Prostate gland (tissue), 2 donors: ENCODE measurements around the gene GAS6.

Experiments used
- CTCF ChIP-seq, 4 experiments: fragments of 200-600 bp in 2 of 4; fragments of 450-650 bp in 2 of 4; sonication (generic) in 2 of 4; IDR thresholded peaks; 1 replicate in 3 of 4; 2 replicates in 1 of 4; pipeline ENCODE4 v1.5.1; 2016 to 2019; ENCODE audit warnings: antibody characterized with exemption in 4 of 4, mild to moderate bottlenecking in 2 of 4, moderate library complexity in 2 of 4
- POLR2A ChIP-seq: fragments of 450-650 bp; IDR thresholded peaks from one replicate; pipeline ENCODE4 v1.6.1; 2016; ENCODE audit warnings: antibody characterized with exemption, mild to moderate bottlenecking
- POLR2AphosphoS5 ChIP-seq: sonication (generic); formaldehyde crosslinking; IDR thresholded peaks from one replicate; pipeline ENCODE4 v1.6.1; 2017; ENCODE audit warnings: antibody characterized with exemption

- TF ChIP-seq POLR2AphosphoS5 (no peak), CTCF (IDR thresholded peaks at IDR 0.05) (no peak), POLR2A (no peak)
Measured at GRCh38 chr13:113811081-113811928, 52.6 kb downstream of the GAS6 start.
